GM19328 (cell line): ENCODE data around the gene TPST1.

ENCODE experiments used
- ATAC-seq: cut with Tn5 transposase; IDR thresholded peaks from one replicate; pipeline ENCODE4 v1.9.1; 2021; ENCODE audit warnings: mild to moderate bottlenecking, moderate library complexity; ENCODE audit not compliant: unreplicated experiment

The TPST1 gene

DNA sequence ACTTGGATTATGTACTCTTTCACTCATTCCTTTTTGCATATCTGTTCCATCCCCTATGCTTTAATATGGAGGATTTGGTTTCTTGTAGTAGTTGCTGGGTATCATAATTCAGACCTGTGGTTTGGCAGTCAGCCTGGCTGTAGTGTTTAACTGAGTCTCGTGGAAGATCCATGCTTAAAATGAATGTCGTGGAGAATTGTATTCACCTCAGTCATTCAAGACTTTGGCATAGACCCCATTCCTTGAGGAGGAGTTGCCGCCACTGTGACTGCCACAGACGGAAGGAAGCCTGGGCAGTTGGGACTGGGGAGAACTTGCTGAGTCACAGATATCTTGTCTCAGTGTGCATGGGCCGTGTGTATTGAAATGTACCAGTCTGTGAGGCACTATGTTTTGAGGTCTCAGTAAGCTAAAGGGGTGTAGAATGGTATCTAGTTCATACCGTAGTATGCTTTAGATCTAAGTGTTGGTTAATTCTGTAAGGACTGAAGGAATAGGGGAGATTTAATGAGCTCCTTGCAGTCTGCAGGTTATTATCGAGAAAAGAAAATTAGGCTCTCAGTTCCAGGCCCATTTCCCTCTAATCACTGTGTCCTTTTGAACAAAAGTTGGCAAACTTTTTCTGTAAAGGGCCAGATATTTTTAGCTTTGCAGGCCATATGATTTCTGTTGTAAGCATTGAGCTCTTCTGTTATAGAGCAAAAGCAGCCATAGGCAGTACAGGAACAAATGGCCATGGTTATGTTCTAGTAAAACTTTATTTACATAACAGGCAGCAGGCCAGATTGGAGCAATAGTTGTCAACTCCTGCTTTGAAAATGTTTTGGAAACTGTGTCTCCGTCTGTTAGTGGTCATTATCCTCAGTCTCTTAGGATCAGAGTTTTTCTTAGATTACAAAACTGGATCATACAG, 76.8 kb downstream of the TPST1 start:
- ATAC-seq = no peak

GRCh38 chr7:66282591-66282935, 77.4 kb downstream of the TPST1 start:
- ATAC-seq = no peak

GRCh38 chr7:66283003-66283920, 78.1 kb downstream of the TPST1 start:
- no peak for ATAC-seq

DNA sequence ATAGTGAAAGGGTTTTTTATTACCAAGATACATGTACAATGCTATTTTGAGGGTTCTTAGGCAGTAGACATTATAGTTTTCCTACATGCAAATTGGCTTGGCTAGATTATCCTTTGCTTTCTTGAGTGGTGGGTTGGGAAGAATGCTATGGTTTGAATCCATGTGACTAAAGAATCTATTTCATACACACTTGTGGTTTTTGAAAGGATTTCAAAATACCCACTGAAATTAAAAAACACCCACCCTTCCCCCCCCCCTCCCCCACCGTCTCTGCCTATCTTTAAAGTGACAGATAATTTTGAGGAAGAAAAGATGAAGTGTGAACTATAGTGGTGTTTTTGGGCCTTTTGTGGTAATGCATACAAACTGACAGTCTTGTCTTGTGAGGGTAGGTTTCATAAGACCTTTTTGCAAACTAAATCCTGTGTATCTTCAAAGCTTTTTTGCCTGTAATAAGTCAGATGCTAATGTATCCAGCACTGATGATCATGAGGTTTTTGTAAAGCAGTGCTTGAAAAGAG, 90.9 kb downstream of the TPST1 start:
- ATAC-seq = no peak

GRCh38 chr7:66296557-66296956, 91.4 kb downstream of the TPST1 start:
- no peak for ATAC-seq

DNA sequence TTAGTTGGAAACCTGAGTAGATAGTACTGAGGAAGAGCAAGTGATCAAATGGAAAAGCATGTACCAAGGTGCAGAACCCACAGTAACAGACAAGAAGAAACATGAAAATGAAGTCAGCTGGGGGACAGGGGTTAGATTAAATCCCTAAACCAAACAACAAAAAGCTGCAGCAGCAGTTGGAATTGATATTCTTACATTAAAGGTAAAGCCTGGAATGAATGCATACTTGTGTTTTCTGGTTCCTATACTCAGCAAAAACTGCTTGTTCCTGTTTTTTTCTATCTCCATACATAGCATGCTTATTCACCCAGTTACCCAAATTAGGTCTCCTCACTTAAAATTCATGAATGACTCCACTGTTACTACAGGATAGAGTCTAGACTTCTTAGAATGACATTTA, 92.4 kb downstream of the TPST1 start:
- ATAC-seq = no peak

- ATAC-seq = no peak
Measured at GRCh38 chr7:66301249-66301648, 96.1 kb downstream of the TPST1 start.

DNA sequence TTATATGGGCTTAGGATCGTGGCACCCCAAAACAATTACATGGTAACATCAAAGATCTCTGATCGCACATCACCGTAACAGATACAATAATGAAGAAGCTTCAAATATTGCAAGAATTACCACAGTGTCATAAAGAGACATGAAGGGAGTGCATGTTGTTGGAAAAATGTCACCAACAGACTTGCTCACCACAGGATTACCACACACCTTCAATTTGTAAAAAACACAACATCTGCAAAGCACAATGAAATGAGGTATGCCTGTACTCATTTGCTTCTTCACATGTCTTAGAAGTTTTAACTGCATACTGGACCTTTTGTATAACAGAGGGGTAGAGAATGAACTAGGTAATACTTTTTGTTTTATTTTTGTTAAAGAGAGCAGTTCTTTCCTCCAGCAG, 96.6 kb downstream of the TPST1 start:
- no peak for ATAC-seq

DNA sequence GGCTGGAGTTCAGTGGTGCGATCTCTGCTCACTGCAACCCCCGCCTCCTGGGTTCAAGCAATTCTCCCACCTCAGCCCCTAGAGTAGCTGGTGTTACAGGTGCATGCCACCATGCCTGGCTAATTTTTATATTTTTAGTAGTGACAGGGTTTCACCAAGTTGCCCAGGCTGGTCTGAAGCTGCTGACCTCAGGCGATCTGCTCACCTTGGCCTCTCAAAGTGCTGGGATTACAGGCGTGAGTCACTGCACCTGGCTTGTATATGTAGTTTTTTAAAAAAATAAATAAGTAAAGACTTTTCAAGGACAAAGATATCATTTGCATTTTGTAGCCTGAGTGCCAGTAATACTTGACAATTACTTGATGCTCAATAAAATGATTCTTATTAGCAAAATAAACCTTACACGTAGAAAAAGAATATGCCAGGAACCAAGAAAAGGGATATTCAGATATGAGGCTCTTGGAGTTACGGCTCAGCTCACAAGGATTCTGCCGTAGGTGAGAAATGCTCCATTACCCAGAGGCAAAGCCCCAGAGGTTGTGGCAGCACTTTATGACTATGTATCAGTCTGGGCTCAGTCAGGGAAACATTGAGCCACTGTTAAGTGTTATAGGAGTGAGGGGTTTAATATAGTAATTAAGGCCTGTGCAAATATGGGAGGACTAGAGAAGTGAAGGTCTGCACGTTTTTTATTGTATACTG, 98.5 kb downstream of the TPST1 start:
- ATAC-seq = no peak

DNA sequence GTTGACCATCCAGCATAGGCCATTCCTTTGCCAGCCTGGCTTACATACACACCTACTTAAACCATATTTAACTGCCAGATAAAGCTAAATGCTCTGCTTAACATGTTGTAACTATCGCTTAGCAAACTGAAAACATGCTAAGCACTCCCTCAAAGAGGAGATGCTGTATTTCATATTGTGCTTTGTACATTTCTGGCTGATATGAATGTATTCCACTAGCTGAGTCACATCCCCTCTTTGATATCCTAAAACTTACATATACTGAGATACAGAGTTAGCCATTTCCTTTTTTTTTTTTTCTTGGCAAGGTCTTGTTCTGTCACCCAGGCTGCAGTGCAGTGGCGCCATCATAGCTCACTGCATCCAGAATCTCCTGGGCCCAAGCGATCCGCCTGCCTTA, 99.4 kb downstream of the TPST1 start:
- no peak for ATAC-seq

- no peak for ATAC-seq
Measured at GRCh38 chr7:66306243-66306642, 101.1 kb downstream of the TPST1 start.

DNA sequence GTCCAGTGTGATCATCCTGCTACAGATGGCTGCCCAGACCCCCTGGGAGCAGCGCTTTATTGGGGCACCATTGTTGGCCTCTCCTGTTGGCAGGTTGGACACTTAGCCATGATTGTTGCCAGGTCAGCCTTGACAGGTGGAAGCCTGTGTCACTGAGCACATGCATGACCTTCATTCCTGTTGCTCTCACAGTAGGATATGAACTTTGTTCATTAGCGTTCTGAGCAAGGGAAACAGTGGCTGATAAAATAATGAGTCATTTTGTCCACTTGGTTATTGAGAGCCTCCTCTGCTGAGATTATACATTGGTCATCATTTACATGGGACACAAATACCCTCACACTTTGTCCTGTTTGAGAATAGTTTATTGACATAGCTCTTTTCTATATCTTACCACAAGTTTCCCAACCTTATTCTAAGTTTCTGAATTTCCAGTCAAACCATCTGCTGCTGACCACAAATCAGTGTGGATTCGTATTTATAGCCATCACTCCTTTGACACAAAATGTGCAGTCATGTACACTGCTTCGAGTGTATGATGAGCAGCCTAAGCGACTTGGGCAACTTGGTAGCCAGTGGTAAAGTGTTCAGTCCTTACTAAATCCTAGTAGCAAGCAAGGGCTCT, 102.6 kb downstream of the TPST1 start:
- ATAC-seq = no peak

- no peak for ATAC-seq
Measured at GRCh38 chr7:66308411-66308810, 103.3 kb downstream of the TPST1 start.

DNA sequence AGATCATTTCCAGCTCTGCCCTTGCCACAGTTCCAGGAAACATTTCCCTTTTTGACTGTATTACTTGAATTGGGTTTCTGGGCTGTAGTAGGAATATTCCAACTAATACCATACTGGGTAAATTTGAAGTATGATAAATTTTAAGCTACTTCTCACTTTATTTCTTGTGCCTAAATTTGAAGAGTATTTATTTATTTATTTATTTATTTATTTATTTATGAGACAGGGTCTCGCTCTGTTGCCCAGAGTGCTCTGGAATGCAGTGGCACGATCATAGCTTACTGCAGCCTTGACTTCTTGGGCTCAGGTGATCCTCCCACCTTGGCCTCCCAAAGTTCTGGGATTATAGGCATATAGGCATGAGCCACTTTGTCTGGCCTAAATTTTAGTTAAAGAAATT, 105.5 kb downstream of the TPST1 start:
- ATAC-seq = no peak

GRCh38 chr7:66313886-66314568, 108.9 kb downstream of the TPST1 start:
- ATAC-seq = no peak

DNA sequence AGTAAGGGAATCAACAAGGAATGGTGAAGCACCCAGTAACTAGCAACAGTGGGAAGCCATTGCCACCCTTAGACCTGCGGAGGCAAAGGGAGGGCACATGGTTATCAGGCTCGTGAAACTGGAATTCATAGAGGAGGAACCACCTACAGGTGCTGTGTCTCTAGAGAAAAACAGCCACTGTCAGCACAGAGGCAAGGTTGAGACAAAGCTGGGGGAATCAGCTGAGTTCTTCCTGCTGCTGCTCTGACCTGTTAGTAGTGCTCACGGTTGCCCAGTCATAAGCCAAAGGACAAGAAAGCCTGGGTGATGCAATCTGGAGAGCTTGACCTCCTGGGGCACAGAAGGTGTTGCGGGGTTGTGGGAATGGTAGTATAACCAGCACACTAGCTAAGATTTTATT, 110.1 kb downstream of the TPST1 start:
- no peak for ATAC-seq

- no peak for ATAC-seq
Measured at GRCh38 chr7:66319407-66319979, 114.4 kb downstream of the TPST1 start.

- no peak for ATAC-seq
Measured at GRCh38 chr7:66321283-66321682, 116.1 kb downstream of the TPST1 start.

DNA sequence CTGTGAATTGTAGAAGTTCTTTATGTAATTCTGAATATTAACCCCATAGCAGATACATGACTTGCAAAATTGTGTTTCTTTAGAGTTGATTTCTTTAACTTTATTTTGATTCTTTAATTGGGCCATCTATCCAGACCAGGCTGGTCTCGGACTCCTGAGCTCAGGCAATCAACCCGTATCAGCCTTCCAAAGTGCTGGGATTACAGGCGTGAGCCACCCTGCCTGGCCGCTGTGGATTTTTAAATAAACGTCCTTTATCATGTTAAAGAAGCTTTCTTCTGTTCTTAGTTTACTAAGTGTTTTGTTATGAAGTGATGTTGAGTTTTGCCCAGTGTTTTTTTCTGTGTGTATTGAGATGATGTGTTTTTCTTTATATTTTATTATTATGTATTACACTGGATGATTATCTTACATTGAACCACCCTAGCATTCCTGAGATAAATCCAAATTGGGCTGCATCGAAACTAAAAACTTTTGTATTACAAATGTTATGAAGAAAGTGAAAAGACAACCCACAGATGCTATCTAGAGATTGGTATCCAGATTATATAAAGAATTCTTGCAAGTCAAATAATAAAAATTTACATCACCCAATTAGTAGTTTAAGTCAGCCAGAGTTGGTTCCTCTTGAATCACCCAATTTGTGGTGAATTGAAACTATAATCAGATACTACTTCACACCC, 118.1 kb downstream of the TPST1 start:
- no peak for ATAC-seq
